HG03521 (cell line): ENCODE data around the gene MS4A10.

Experiments
- ATAC-seq: cut with Tn5 transposase; IDR thresholded peaks from one replicate; pipeline ENCODE4 v1.9.1; 2021; ENCODE audit warnings: mild to moderate bottlenecking, moderate library complexity; ENCODE audit not compliant: unreplicated experiment

Gene MS4A10

GRCh38 chr11:60764879-60765278, 20.3 kb upstream of the MS4A10 start:
- ATAC-seq = peak; percentile 37

- no peak for ATAC-seq
Observed at GRCh38 chr11:60765355-60765754, 19.8 kb upstream of the MS4A10 start.

- no peak for ATAC-seq
Observed at GRCh38 chr11:60766547-60766946, 18.6 kb upstream of the MS4A10 start.

- no peak for ATAC-seq
Observed at GRCh38 chr11:60767388-60767811, 17.7 kb upstream of the MS4A10 start.

GRCh38 chr11:60768202-60768601, 16.9 kb upstream of the MS4A10 start:
- no peak for ATAC-seq

GRCh38 chr11:60769273-60769672, 15.9 kb upstream of the MS4A10 start:
- no peak for ATAC-seq

- no peak for ATAC-seq
Observed at GRCh38 chr11:60769811-60770210, 15.3 kb upstream of the MS4A10 start.

- no peak for ATAC-seq
Observed at GRCh38 chr11:60771146-60771545, 14.0 kb upstream of the MS4A10 start.

- ATAC-seq = no peak
Observed at GRCh38 chr11:60771879-60772525, 13.1 kb upstream of the MS4A10 start.

GRCh38 chr11:60772666-60773065, 12.5 kb upstream of the MS4A10 start:
- no peak for ATAC-seq

- ATAC-seq = no peak
Observed at GRCh38 chr11:60774726-60775125, 10.4 kb upstream of the MS4A10 start.

- no peak for ATAC-seq
Observed at GRCh38 chr11:60775420-60775961, 9.6 kb upstream of the MS4A10 start.

GRCh38 chr11:60776167-60776566, 9.0 kb upstream of the MS4A10 start:
- no peak for ATAC-seq

- no peak for ATAC-seq
Observed at GRCh38 chr11:60777106-60777505, 8.0 kb upstream of the MS4A10 start.

GRCh38 chr11:60777572-60777971, 7.6 kb upstream of the MS4A10 start:
- no peak for ATAC-seq

GRCh38 chr11:60780065-60780464, 5.1 kb upstream of the MS4A10 start:
- no peak for ATAC-seq

- no peak for ATAC-seq
Observed at GRCh38 chr11:60780774-60781173, 4.4 kb upstream of the MS4A10 start.

GRCh38 chr11:60781286-60781980, 3.7 kb upstream of the MS4A10 start:
- no peak for ATAC-seq

GRCh38 chr11:60781981-60782316, 3.2 kb upstream of the MS4A10 start:
- ATAC-seq = no peak

- ATAC-seq = no peak
Observed at GRCh38 chr11:60782393-60783140, 2.6 kb upstream of the MS4A10 start.

- no peak for ATAC-seq
Observed at GRCh38 chr11:60783141-60783484, 2.0 kb upstream of the MS4A10 start.

- ATAC-seq = no peak
Observed at GRCh38 chr11:60783911-60784310, 1.2 kb upstream of the MS4A10 start.
